HepG2 (cell line): ENCODE results near the gene CARD16. TPM values are rescaled to one million over a fixed set of nuclear protein-coding genes. Genes with fewer than 3 reads are reported as not detected.

Source experiments
- ATAC-seq: fragments of 200-7000 bp; cut with Tn5 transposase; 3 replicates; pipeline ENCODE4 v1.9.1; 2020; ENCODE audit warnings: mild to moderate bottlenecking, moderate library complexity
- BruUV-seq: library from RNA; stranded (reverse); fragments of 400-500 nt; replicated peaks from 2 replicates; lab custom pipeline; 2021; lab: Mats Ljungman, UMichigan
- CTCF ChIA-PET: fragments of 300-600 bp; formaldehyde crosslinking; extraction: SDS; loops from one replicate; lab custom pipeline; 2021; ENCODE audit warnings: low total read pairs, inconsistent platforms, low intra/inter-chr PET ratio; lab: Yijun Ruan, JAX
- POLR2A ChIA-PET: fragments of 350-600 bp; sonication (Branson Sonifier 250); formaldehyde crosslinking; loops from one replicate; lab custom pipeline; 2020; ENCODE audit warnings: antibody characterized with exemption, inconsistent platforms; lab: Yijun Ruan, JAX
- DNase-seq: peaks from one replicate; pipeline ENCODE4 v3.0.0-alpha.2; 2015; ENCODE audit warnings: low spot score
- FAIRE-seq: peaks from 3 replicates; lab custom pipeline; 2011; peaks lifted over from hg19 to GRCh38; lab: Jason Lieb, UNC
- H2AFZ ChIP-seq: one replicate; pipeline ENCODE4 v1.6.1; 2011; ENCODE audit warnings: low read length, inconsistent platforms
- H3K27ac ChIP-seq: fragments of 300-600 bp; 3 replicates; pipeline ENCODE4 v1.8.0; 2011; ENCODE audit warnings: mixed run types, mild to moderate bottlenecking, mixed read lengths, low read length, inconsistent platforms; ENCODE audit not compliant: insufficient read depth; ENCODE audit errors: extremely low read length
- H3K27me3 ChIP-seq, 2 experiments: fragments of 200-600 bp in 1 of 2; 2 replicates in 1 of 2; 3 replicates in 1 of 2; pipeline versions ENCODE4 v1.6.0 to v1.8.0; 2011; ENCODE audit warnings: low read length in 2 of 2, mild to moderate bottlenecking in 2 of 2, moderate library complexity in 2 of 2, inconsistent platforms in 1 of 2; ENCODE audit not compliant: insufficient read depth in 2 of 2, control insufficient read depth in 1 of 2
- H3K36me3 ChIP-seq, 2 experiments: fragments of 200-600 bp in 1 of 2; replicated peaks in 1 of 2; 2 replicates in 1 of 2; 3 replicates in 1 of 2; pipeline versions ENCODE4 v1.5.1 to v1.8.0; 2011; ENCODE audit warnings: low read length in 2 of 2, inconsistent platforms in 1 of 2; ENCODE audit not compliant: insufficient read depth in 2 of 2, control insufficient read depth in 1 of 2
- H3K4me1 ChIP-seq: 2 replicates; pipeline ENCODE4 v1.5.1; 2012; ENCODE audit warnings: low read length, inconsistent platforms; ENCODE audit not compliant: insufficient read depth
- H3K4me2 ChIP-seq: 2 replicates; pipeline ENCODE4 v1.6.0; 2011; ENCODE audit warnings: low read depth, low read length, inconsistent platforms
- H3K4me3 ChIP-seq, 3 experiments: fragments of 200-600 bp in 1 of 3; sonication (generic), shearing (Covaris generic) in 1 of 3; replicated peaks in 1 of 3; 2 replicates each; pipeline ENCODE4 v1.5.1; 2011 to 2016; ENCODE audit warnings: low read length in 3 of 3, inconsistent platforms in 2 of 3, low read depth in 2 of 3, mild to moderate bottlenecking in 2 of 3, control low read depth in 1 of 3, mixed read lengths in 1 of 3; ENCODE audit not compliant: insufficient read depth in 1 of 3
- H3K79me2 ChIP-seq: one replicate; pipeline ENCODE4 v1.6.1; 2011; ENCODE audit warnings: low read length, inconsistent platforms; ENCODE audit not compliant: insufficient read depth
- H3K9ac ChIP-seq: 2 replicates; pipeline ENCODE4 v1.6.0; 2011; ENCODE audit warnings: mild to moderate bottlenecking, low read depth, low read length, inconsistent platforms; ENCODE audit not compliant: insufficient read depth
- H3K9me3 ChIP-seq: 2 replicates; pipeline ENCODE4 v1.5.1; 2012; ENCODE audit warnings: mild to moderate bottlenecking, low read length
- H4K20me1 ChIP-seq: 2 replicates; pipeline ENCODE4 v1.6.0; 2011; ENCODE audit warnings: inconsistent platforms, mild to moderate bottlenecking, low read length, moderate library complexity; ENCODE audit not compliant: insufficient read depth
- ATF7 ChIP-seq, 2 experiments: fragments of 450-650 bp in 1 of 2; sonication (generic) in 1 of 2; formaldehyde crosslinking in 1 of 2; IDR thresholded peaks; 2 replicates each; pipeline versions ENCODE4 v1.4.0 to v1.6.1; 2016 to 2020; ENCODE audit warnings: antibody characterized with exemption in 1 of 2, mild to moderate bottlenecking in 1 of 2, missing genetic modification reagents in 1 of 2
- CBX2 ChIP-seq, 2 experiments: fragments of 200-600 bp in 1 of 2; sonication (generic); formaldehyde crosslinking in 1 of 2; IDR thresholded peaks; 2 replicates each; pipeline versions ENCODE4 v1.7.0 to v1.8.1; 2018 to 2022; ENCODE audit warnings: low read depth in 2 of 2, low read length in 1 of 2, mild to moderate bottlenecking in 1 of 2, missing genetic modification reagents in 1 of 2
- FOSL2 ChIP-seq: sonication (generic); formaldehyde crosslinking; IDR thresholded peaks from 2 replicates; pipeline ENCODE4 v1.4.0; 2020; ENCODE audit warnings: missing genetic modification reagents
- HCFC1 ChIP-seq: fragments of 150-350 bp; IDR thresholded peaks from 2 replicates; pipeline ENCODE4 v1.6.1; 2014; ENCODE audit warnings: low read depth, low read length
- HNF4A ChIP-seq: sonication (generic); formaldehyde crosslinking; IDR thresholded peaks from 2 replicates; pipeline ENCODE4 v1.4.0; 2020; ENCODE audit warnings: missing genetic modification reagents
- KAT2B ChIP-seq: fragments of 150-350 bp; IDR thresholded peaks from 2 replicates; pipeline ENCODE4 v1.6.1; 2014; ENCODE audit warnings: low read depth, low read length, borderline replicate concordance
- ONECUT2 ChIP-seq: sonication (generic); formaldehyde crosslinking; IDR thresholded peaks from 2 replicates; pipeline ENCODE4 v1.4.0; 2020; ENCODE audit warnings: missing genetic modification reagents
- PHF21A ChIP-seq: sonication (generic); formaldehyde crosslinking; IDR thresholded peaks from 2 replicates; pipeline ENCODE4 v1.5.0; 2020; ENCODE audit warnings: mild to moderate bottlenecking, missing genetic modification reagents
- POLR2A ChIP-seq, 2 experiments: IDR thresholded peaks; 2 replicates each; pipeline ENCODE4 v1.6.1; 2011; ENCODE audit warnings: low read depth in 2 of 2, low read length in 2 of 2, mild to moderate bottlenecking in 1 of 2, moderate library complexity in 1 of 2; ENCODE audit not compliant: insufficient read depth in 1 of 2
- PPARG ChIP-seq: conservative IDR thresholded peaks from 2 replicates; pipeline ENCODE4 v1.6.1; 2016; ENCODE audit warnings: missing biosample characterization, missing genetic modification reagents
- SALL1 ChIP-seq: sonication (generic); formaldehyde crosslinking; IDR thresholded peaks from 2 replicates; pipeline ENCODE4 v1.8.0; 2022; ENCODE audit warnings: mild to moderate bottlenecking, missing genetic modification reagents
- SNAI1 ChIP-seq: sonication (generic); formaldehyde crosslinking; IDR thresholded peaks from 2 replicates; pipeline ENCODE4 v1.5.0; 2020; ENCODE audit warnings: mild to moderate bottlenecking, missing genetic modification reagents, borderline replicate concordance
- SOX6 ChIP-seq, 2 experiments: fragments of 450-650 bp in 1 of 2; sonication (generic) in 1 of 2; formaldehyde crosslinking in 1 of 2; IDR thresholded peaks; 2 replicates each; pipeline versions ENCODE4 v1.4.0 to v1.6.1; 2017 to 2020; ENCODE audit warnings: antibody characterized with exemption in 1 of 2, mild to moderate bottlenecking in 1 of 2, missing genetic modification reagents in 1 of 2
- ZNF20 ChIP-seq: sonication (generic); formaldehyde crosslinking; IDR thresholded peaks from 2 replicates; pipeline ENCODE4 v1.4.0; 2020; ENCODE audit warnings: mild to moderate bottlenecking, moderate library complexity, missing genetic modification reagents
- ZNF432 ChIP-seq: sonication (generic); formaldehyde crosslinking; IDR thresholded peaks from 2 replicates; pipeline ENCODE4 v1.5.0; 2020; ENCODE audit warnings: missing genetic modification reagents, mild to moderate bottlenecking, borderline replicate concordance
- ZNF510 ChIP-seq: sonication (generic); formaldehyde crosslinking; IDR thresholded peaks from 2 replicates; pipeline ENCODE4 v1.4.0; 2020; ENCODE audit warnings: low read depth, mild to moderate bottlenecking, missing genetic modification reagents
- ZNF644 ChIP-seq: IDR thresholded peaks from 2 replicates; pipeline ENCODE4 v1.6.1; 2016; ENCODE audit warnings: low read depth
- WGBS: methylation state at CpG from one replicate; pipeline ENCODE4 v1.1.6; 2017; ENCODE audit warnings: low lambda C conversion rate; 5-methylcytosine and 5-hydroxymethylcytosine counted together
- in situ Hi-C: cut with HindIII; loops from 2 replicates; pipeline ENCODE4 v1.10.0; 2017; ENCODE audit warnings: low pct_unique_long_range_greater_than_20kb; ENCODE audit not compliant: extremely low pct_ligation_motif_present
- intact Hi-C: fragments of 100-400 bp; cut with micrococcal nuclease; formaldehyde crosslinking; loops from one replicate; pipeline ENCODE4 v1.10.0; 2022; ENCODE audit not compliant: unreplicated experiment
- polyA plus RNA-seq, 8 experiments: library from polyadenylated mRNA; depleted of rRNA in 3 of 8; stranded (reverse) in 7 of 8; unstranded in 1 of 8; fragments of >200 nt; fragmentation: Illumina TruSeq in 4 of 8; extraction: Trizol in 4 of 8; gene quantifications; 2 replicates each; pipeline versions ENCODE4 v1.2.1 to v1.2.3, GENCODE V29; 2011 to 2016; ENCODE audit warnings: low read depth in 4 of 8, missing spikeins in 1 of 8, mixed read lengths in 1 of 8; ENCODE audit not compliant: insufficient read depth in 1 of 8
- total RNA-seq, 5 experiments: library from RNA; depleted of rRNA; stranded (reverse); fragments of >200 nt; fragmentation: Illumina TruSeq; extraction: Trizol; gene quantifications; 2 replicates each; pipeline ENCODE4 v1.2.3, GENCODE V29; 2016; ENCODE audit warnings: low read depth in 1 of 5
- TF ChIP-seq, protein P1 (sequence below): sonication (generic); formaldehyde crosslinking; IDR thresholded peaks from 2 replicates; pipeline ENCODE4 v1.5.1; 2020; ENCODE audit warnings: missing genetic modification reagents, mild to moderate bottlenecking, borderline replicate concordance
- TF ChIP-seq, protein P2 (sequence below): IDR thresholded peaks from 2 replicates; pipeline ENCODE4 v1.6.1; 2016; ENCODE audit warnings: low read depth, borderline replicate concordance

The CARD16 gene
- total and polyA plus RNA-seq, 2 of the 13 experiments (the other 11 are each of a cell fraction or from before 2014, with no cell fraction given) = 0.34 TPM; not detected in 1

GRCh38 chr11:104992781-104993180 lies 52.4 kb downstream of the CARD16 start:
- FAIRE-seq = no peak
- no peak for ATAC-seq
- no peak for DNase-seq
- Histone ChIP-seq H3K79me2 (no peaks in the 10 kb centered on the region), H3K27me3 (peaks cover 0 to 6% of the 10 kb centered on the region in 2 experiments; a peak in 1 of 5 replicates), H3K4me1 (peaks cover 32% of the 10 kb centered on the region), H3K4me3 (no peak overlapping the region), H3K36me3 (no peaks in the 10 kb centered on the region), H3K9me3 (no peaks in the 10 kb centered on the region), H3K9ac (no peak overlapping the region), H3K27ac (no peak overlapping the region), H2AFZ (no peak overlapping the region), H3K4me2 (no peak overlapping the region), H4K20me1 (no peaks in the 10 kb centered on the region)
- ChIA-PET POLR2A (no interaction called here), CTCF (no interaction called here)
- TF ChIP-seq HCFC1 = no peak
- TF ChIP-seq ATF7 (IDR thresholded peaks at IDR 0.05) = peak; percentile 78
- no peak for TF ChIP-seq ATF7 (CRISPR knock-in tag; IDR thresholded peaks at IDR 0.05)
- no TSS peak for BruUV-seq
- 11% methylated on average over 1 of the region's 1 CpG for WGBS
- in situ Hi-C loops = no loop called here
- intact Hi-C loops = no loop called here

GRCh38 chr11:104991994-104992393 lies 53.1 kb downstream of the CARD16 start:
- no peaks in the 10 kb centered on the region for H3K79me2 ChIP-seq
- intact Hi-C loops = no loop called here
- no peak overlapping the region for H2AFZ ChIP-seq
- in situ Hi-C loops = no loop called here
- no TSS peak for BruUV-seq
- H3K27me3 ChIP-seq = peaks cover 0 to 6% of the 10 kb centered on the region in 2 experiments; a peak in 1 of 5 replicates
- POLR2A ChIA-PET = interaction anchor here (1.2 kb wide), 1 partner anchor 23 kb away, joined by 6 read pairs; the partner anchor contains the start of gene CASP4
- no peaks in the 10 kb centered on the region for H3K9me3 ChIP-seq
- CTCF ChIA-PET = no interaction called here
- H3K4me2 ChIP-seq = no peak overlapping the region
- DNase-seq (no peak), FAIRE-seq (no peak), ATAC-seq (no peak)
- H3K4me3 ChIP-seq = no peak overlapping the region
- no peaks in the 10 kb centered on the region for H4K20me1 ChIP-seq
- H3K9ac ChIP-seq = no peak overlapping the region
- no peaks in the 10 kb centered on the region for H3K36me3 ChIP-seq
- WGBS = 2% methylated on average over 4 of the region's 4 CpGs
- peaks cover 32% of the 10 kb centered on the region for H3K4me1 ChIP-seq
- no peak overlapping the region for H3K27ac ChIP-seq
- TF ChIP-seq ONECUT2 = peak; percentile 39; the same call in 1 of the 2 replicates
- TF ChIP-seq, protein P1, sequence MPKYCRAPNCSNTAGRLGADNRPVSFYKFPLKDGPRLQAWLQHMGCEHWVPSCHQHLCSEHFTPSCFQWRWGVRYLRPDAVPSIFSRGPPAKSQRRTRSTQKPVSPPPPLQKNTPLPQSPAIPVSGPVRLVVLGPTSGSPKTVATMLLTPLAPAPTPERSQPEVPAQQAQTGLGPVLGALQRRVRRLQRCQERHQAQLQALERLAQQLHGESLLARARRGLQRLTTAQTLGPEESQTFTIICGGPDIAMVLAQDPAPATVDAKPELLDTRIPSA (CRISPR knock-in tag) = no peak
- no peak for TF ChIP-seq ZNF510
- no peak for TF ChIP-seq PPARG (CRISPR knock-in tag)
- no peak for TF ChIP-seq POLR2A (IDR thresholded peaks at IDR 0.05; ENCODE audit: insufficient read depth in 1 of 2, low read depth in 2 of 2, low read length in 2 of 2)
- no peak for TF ChIP-seq ZNF20 (CRISPR knock-in tag)
- no peak for TF ChIP-seq HNF4A
- no peak for TF ChIP-seq SNAI1 (CRISPR knock-in tag)
- TF ChIP-seq, protein P2, sequence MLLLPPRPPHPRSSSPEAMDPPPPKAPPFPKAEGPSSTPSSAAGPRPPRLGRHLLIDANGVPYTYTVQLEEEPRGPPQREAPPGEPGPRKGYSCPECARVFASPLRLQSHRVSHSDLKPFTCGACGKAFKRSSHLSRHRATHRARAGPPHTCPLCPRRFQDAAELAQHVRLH (CRISPR knock-in tag) = no peak
- TF ChIP-seq SALL1 (CRISPR knock-in tag) = peak; percentile 39; the same call in 1 of the 2 replicates
- peak; percentile 61 for TF ChIP-seq KAT2B
- TF ChIP-seq PHF21A (CRISPR knock-in tag) = no peak
- TF ChIP-seq FOSL2 (CRISPR knock-in tag) = no peak
- TF ChIP-seq SOX6 (IDR thresholded peaks at IDR 0.05) = no peak
- 0 out of 2 replicates have a peak, but pooled peaks have one; percentile 24 for TF ChIP-seq SOX6 (CRISPR knock-in tag; IDR thresholded peaks at IDR 0.05)
- no peak for TF ChIP-seq ZNF432 (CRISPR knock-in tag)
- peak; percentile 34; the same call in 1 of the 2 replicates for TF ChIP-seq ZNF644 (CRISPR knock-in tag)
- TF ChIP-seq CBX2 (IDR thresholded peaks at IDR 0.05; ENCODE audit: low read depth, low read length) = no peak
- no peak for TF ChIP-seq CBX2 (CRISPR knock-in tag; IDR thresholded peaks at IDR 0.05; ENCODE audit: low read depth)
